ENCODE measurements around the gene ZER1. TPM values are rescaled to one million over a fixed set of nuclear protein-coding genes. Genes with fewer than 3 reads are reported as not detected.

The ZER1 gene
- total RNA-seq, 1 donor from 2014 or later: 33.8 TPM

DNA sequence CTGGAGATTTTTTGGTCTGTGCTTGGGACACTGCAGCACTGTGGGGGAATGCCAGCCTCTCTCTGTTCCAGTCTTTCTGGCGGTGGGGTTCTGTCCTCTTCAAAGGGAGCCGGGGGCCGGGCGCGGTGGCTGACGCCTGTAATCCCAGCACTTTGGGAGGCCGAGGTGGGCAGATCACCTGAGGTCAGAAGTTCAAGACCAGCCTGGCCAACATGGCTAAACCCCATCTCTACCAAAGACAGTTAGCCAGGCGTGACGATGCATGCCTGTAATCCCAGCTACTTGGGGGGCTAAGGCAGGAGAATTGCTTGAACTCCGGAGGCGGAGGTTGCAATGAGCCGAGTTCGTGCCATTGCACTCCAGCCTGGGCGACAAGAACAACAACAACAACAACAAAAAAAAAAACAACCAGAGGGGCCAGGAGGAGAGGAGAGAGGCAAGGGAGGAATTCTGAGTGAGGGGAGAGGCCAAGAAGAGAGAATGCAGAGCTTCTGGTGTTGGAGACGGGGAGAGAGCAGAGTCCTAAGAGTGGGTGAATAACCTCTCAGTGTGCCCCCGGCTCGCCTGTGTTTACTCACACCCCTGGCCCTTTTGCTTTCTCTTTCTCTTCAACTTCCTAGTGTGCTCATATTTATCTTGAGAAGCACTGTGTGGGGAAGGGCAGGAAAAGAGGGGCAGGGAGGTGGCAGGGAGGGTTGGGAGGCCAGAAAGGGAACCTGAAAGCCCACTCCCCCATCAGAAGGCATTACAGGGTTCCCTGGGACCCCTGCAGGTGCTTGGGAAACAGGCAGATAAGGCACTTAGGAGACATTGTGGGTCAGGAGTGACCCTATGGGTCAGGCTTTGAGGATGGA is 85.9 kb downstream of the ZER1 start:
- Mint-ChIP-seq H3K36me3 (ENCODE audit: low read depth) (no peaks in the 10 kb centered on the region), H3K9me3 (ENCODE audit: low read depth) (no peaks in the 10 kb centered on the region), H3K27me3 (ENCODE audit: low read depth) (no peaks in the 10 kb centered on the region), H3K4me3 (ENCODE audit: unreplicated experiment) (no peak overlapping the region), H3K27ac (ENCODE audit: unreplicated experiment) (no peak overlapping the region), H3K4me1 (ENCODE audit: low read depth) (peaks cover 34% of the 10 kb centered on the region)
- no peak for TF ChIP-seq CTCF (IDR thresholded peaks at IDR 0.05)
- no peak for DNase-seq (ENCODE audit: low spot score)

GRCh38 chr9:128684325-128685199 is 87.2 kb downstream of the ZER1 start:
- H3K4me1 Mint-ChIP-seq (ENCODE audit: low read depth): peaks cover 29% of the 10 kb centered on the region
- DNase-seq (ENCODE audit: low spot score): no peak
- no peak for TF ChIP-seq CTCF (IDR thresholded peaks at IDR 0.05)
- no peaks in the 10 kb centered on the region for H3K27me3 Mint-ChIP-seq (ENCODE audit: low read depth)
- H3K27ac Mint-ChIP-seq (ENCODE audit: unreplicated experiment): peak overlapping the region; percentile 98
- H3K9me3 Mint-ChIP-seq (ENCODE audit: low read depth): no peaks in the 10 kb centered on the region
- no peaks in the 10 kb centered on the region for H3K36me3 Mint-ChIP-seq (ENCODE audit: low read depth)
- H3K4me3 Mint-ChIP-seq (ENCODE audit: unreplicated experiment): peak overlapping the region; percentile 99

DNA sequence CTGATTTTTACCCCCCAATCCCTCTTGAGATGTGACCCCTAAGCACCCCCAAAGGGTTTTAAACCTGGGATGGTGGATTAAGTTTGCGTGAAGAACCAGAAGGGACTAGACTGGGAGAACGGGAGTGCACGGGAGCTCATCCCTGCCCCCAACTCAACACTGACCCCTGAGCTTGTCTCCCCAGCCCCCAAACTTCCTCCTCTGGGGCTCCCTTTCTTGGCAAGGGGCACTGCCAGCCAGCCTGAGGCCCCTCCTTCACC is 87.7 kb downstream of the ZER1 start:
- Mint-ChIP-seq H3K9me3 (ENCODE audit: low read depth) (no peaks in the 10 kb centered on the region), H3K27ac (ENCODE audit: unreplicated experiment) (peak overlapping the region; percentile 98), H3K36me3 (ENCODE audit: low read depth) (no peaks in the 10 kb centered on the region), H3K27me3 (ENCODE audit: low read depth) (no peaks in the 10 kb centered on the region), H3K4me1 (ENCODE audit: low read depth) (peaks cover 29% of the 10 kb centered on the region), H3K4me3 (ENCODE audit: unreplicated experiment) (peak overlapping the region; percentile 99)
- no peak for DNase-seq (ENCODE audit: low spot score)
- TF ChIP-seq CTCF (IDR thresholded peaks at IDR 0.05): no peak

DNA sequence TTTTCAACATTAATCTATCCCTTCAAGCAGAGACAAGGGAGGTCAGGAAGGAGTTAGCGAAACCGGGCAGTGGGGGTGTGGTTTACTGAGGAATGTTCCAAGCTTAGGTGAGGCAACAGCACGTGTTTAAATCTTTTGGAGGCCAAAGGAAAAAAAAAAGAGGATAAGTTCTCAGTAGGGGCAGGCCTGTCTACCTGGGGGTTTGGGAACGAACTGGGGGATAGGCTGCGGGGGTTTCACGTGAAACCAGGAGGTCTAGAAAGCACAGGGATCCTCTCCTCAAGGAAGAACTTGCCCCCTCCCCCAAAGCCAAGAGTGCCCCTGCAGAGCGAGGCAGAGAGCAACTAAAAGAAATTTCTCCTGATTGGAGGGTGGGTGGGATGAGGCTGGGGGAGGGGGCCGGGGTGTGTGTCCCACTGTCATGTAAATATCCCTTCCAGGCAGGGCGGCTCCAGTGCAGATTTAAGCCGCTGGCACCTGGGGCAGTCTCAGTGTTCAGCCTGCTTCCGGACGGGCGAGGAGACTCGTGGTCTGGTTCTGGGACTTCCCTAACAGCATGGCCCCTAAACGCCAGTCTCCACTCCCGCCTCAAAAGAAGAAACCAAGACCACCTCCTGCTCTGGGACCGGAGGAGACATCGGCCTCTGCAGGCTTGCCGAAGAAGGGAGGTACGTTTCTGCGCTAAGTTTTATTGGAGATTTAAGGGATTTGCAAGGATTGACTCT is 88.2 kb downstream of the ZER1 start:
- DNase-seq (ENCODE audit: low spot score): no peak
- H3K27ac Mint-ChIP-seq (ENCODE audit: unreplicated experiment): peak overlapping the region; percentile 98
- peak overlapping the region; percentile 99 for H3K4me3 Mint-ChIP-seq (ENCODE audit: unreplicated experiment)
- H3K36me3 Mint-ChIP-seq (ENCODE audit: low read depth): no peaks in the 10 kb centered on the region
- no peaks in the 10 kb centered on the region for H3K9me3 Mint-ChIP-seq (ENCODE audit: low read depth)
- no peak for TF ChIP-seq CTCF (IDR thresholded peaks at IDR 0.05)
- H3K4me1 Mint-ChIP-seq (ENCODE audit: low read depth): peaks cover 29% of the 10 kb centered on the region
- no peaks in the 10 kb centered on the region for H3K27me3 Mint-ChIP-seq (ENCODE audit: low read depth)

Other genes with a start within 250 kb of the ZER1 start
- 376 to 419 TPM (median 378 TPM) in 3 replicates for gene SPTAN1, start 219.3 kb downstream of the ZER1 start, total RNA-seq
- 23.4 to 41.0 TPM (median 24.0 TPM) in 3 replicates for gene DYNC2I2, start 115.1 kb downstream of the ZER1 start, total RNA-seq
- 235 to 266 TPM (median 255 TPM) in 3 replicates for gene SET, start 82.7 kb downstream of the ZER1 start, total RNA-seq
- gene PKN3, start 69.4 kb downstream of the ZER1 start, total RNA-seq: 3.1 to 4.2 TPM (median 4.2 TPM) in 3 replicates
- 23.6 to 24.7 TPM (median 24.3 TPM) in 3 replicates for gene ZDHHC12, start 47.8 kb downstream of the ZER1 start, total RNA-seq
- gene TBC1D13, start 15.3 kb upstream of the ZER1 start, total RNA-seq: 23.5 to 32.1 TPM (median 26.5 TPM) in 3 replicates
- 22.3 to 24.6 TPM (median 23.1 TPM) in 3 replicates for gene ENDOG, start 46.6 kb upstream of the ZER1 start, total RNA-seq
- 25.6 to 27.6 TPM (median 26.3 TPM) in 3 replicates for gene SPOUT1, start 57.9 kb upstream of the ZER1 start, total RNA-seq
- 3.3 to 7.0 TPM (median 3.6 TPM) in 3 replicates for gene KYAT1, start 110.0 kb upstream of the ZER1 start, total RNA-seq
- 36.9 to 58.9 TPM (median 55.0 TPM) in 3 replicates for gene LRRC8A, start 110.2 kb upstream of the ZER1 start, total RNA-seq
- 2.8 to 4.4 TPM (median 3.4 TPM) in 3 replicates for gene PHYHD1, start 149.1 kb upstream of the ZER1 start, total RNA-seq
- 21.5 to 24.7 TPM (median 22.2 TPM) in 3 replicates for gene DOLK, start 175.7 kb upstream of the ZER1 start, total RNA-seq
- gene NUP188, start 175.8 kb upstream of the ZER1 start, total RNA-seq: 36.0 to 51.8 TPM (median 38.2 TPM) in 3 replicates